Transverse colon (tissue), 4 donors: ENCODE measurements around the gene TMEM132C. TPM values are rescaled to one million over a fixed set of nuclear protein-coding genes. Genes with fewer than 3 reads are reported as not detected.

Source experiments
- DNase-seq: peaks from one replicate; pipeline ENCODE4 v3.0.0-alpha.2; 2019
- H3K27ac ChIP-seq, 4 donors: fragments of 200-600 bp; sonication (generic); 2 replicates each; pipeline ENCODE4 v1.5.1; 2016 to 2018; ENCODE audit warnings: inconsistent platforms in 4 of 4
- H3K27me3 ChIP-seq: fragments of 200-600 bp; sonication (generic); 2 replicates; pipeline ENCODE4 v1.5.1; 2017; ENCODE audit warnings: inconsistent platforms
- H3K36me3 ChIP-seq, 4 donors: fragments of 200-600 bp; sonication (generic); 2 replicates each; pipeline ENCODE4 v1.5.1; 2017 to 2019; ENCODE audit warnings: inconsistent platforms in 4 of 4
- H3K4me1 ChIP-seq, 4 donors: fragments of 200-600 bp; sonication (generic); 2 replicates each; pipeline ENCODE4 v1.5.1; 2017 to 2020; ENCODE audit warnings: inconsistent platforms in 4 of 4
- H3K4me3 ChIP-seq, 4 donors: fragments of 200-600 bp; sonication (generic); 1 replicate in 1 of 4; 2 replicates in 3 of 4; pipeline versions ENCODE4 v1.5.1 to v1.6.1; 2017 to 2019; ENCODE audit warnings: inconsistent platforms in 4 of 4
- H3K9me3 ChIP-seq, 2 donors: fragments of 200-600 bp; sonication (generic); 2 replicates each; pipeline ENCODE4 v1.5.1; 2017 to 2019; ENCODE audit warnings: inconsistent platforms in 2 of 2
- EP300 ChIP-seq: sonication (generic); formaldehyde crosslinking; IDR thresholded peaks from one replicate; pipeline ENCODE4 v1.6.1; 2017; ENCODE audit warnings: antibody characterized with exemption, low read depth
- POLR2A ChIP-seq: fragments of 450-650 bp; IDR thresholded peaks from one replicate; pipeline ENCODE4 v1.6.1; 2016; ENCODE audit warnings: antibody characterized with exemption, mild to moderate bottlenecking, moderate library complexity
- POLR2AphosphoS5 ChIP-seq, 3 donors: sonication (generic); formaldehyde crosslinking; IDR thresholded peaks; one replicate each; pipeline ENCODE4 v1.6.1; 2016; ENCODE audit warnings: antibody characterized with exemption in 3 of 3
- WGBS, 2 donors: methylation state at CpG; one replicate each; pipeline ENCODE4 v1.1.5; 2018; ENCODE audit warnings: low coverage in 1 of 2; 5-methylcytosine and 5-hydroxymethylcytosine counted together
- in situ Hi-C, 4 donors: fragments of 200-750 bp; cut with MboI; loops; one replicate each; pipeline versions ENCODE4 v1.15.0 to v1.15.1; 2017; ENCODE audit warnings: low sequenced_read_pairs in 3 of 4, low pct_ligation_motif_present in 1 of 4, low pct_unique_long_range_greater_than_20kb in 1 of 4
- intact Hi-C: fragments of 100-400 bp; cut with DNase I; formaldehyde crosslinking; loops from one replicate; pipeline ENCODE4 v1.15.1; 2023; ENCODE audit warnings: low total_unique reads
- total RNA-seq, 4 donors: library from RNA; depleted of rRNA; stranded (reverse); fragments of >200 nt; gene quantifications; one replicate each; pipeline ENCODE4 v1.1.0, GENCODE V29; 2016
- TF ChIP-seq, protein P1 (sequence below), 5 experiments: fragments of 200-600 bp in 3 of 5; fragments of 450-650 bp in 2 of 5; sonication (generic) in 3 of 5; IDR thresholded peaks; 1 replicate in 2 of 5; 2 replicates in 3 of 5; pipeline ENCODE4 v1.5.1; 2016 to 2017; ENCODE audit warnings: antibody characterized with exemption in 5 of 5, inconsistent platforms in 3 of 5, mild to moderate bottlenecking in 2 of 5, moderate library complexity in 1 of 5

Gene TMEM132C
- total RNA-seq, 4 donors from 2014 or later, result 0.20 to 1.6 (median 0.58) TPM

DNA sequence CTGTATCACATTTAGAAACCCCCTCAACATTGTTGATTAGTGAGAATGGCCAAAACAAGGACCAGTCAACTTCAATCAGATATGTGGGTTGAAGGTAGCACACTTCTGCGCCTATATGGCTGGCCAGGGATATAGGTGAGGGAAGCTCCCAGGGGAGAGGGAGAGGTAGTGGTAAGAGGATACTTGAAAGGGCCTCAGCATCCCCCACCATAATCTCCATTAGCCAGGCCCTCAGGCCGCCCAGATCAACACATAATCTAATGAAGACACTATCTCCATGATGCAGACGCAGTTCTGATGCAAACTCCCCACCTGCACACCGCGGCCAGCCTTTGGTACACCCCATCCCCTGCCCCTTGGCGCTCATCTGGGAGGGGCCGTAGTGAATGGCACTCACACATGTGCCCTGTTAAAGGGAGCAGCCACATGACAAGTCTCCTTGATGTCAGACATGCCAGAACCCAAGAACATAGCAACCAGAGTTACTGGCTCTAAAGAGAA lies 158.0 kb downstream of the TMEM132C start:
- in situ Hi-C loops (no loop called here), intact Hi-C loops (no loop called here)
- Histone ChIP-seq H3K4me3 (no peak overlapping the region), H3K27ac (no peak overlapping the region), H3K36me3 (no peaks in the 10 kb centered on the region), H3K4me1 (no peaks in the 10 kb centered on the region), H3K27me3 (no peaks in the 10 kb centered on the region), H3K9me3 (no peaks in the 10 kb centered on the region)
- TF ChIP-seq, protein P1, sequence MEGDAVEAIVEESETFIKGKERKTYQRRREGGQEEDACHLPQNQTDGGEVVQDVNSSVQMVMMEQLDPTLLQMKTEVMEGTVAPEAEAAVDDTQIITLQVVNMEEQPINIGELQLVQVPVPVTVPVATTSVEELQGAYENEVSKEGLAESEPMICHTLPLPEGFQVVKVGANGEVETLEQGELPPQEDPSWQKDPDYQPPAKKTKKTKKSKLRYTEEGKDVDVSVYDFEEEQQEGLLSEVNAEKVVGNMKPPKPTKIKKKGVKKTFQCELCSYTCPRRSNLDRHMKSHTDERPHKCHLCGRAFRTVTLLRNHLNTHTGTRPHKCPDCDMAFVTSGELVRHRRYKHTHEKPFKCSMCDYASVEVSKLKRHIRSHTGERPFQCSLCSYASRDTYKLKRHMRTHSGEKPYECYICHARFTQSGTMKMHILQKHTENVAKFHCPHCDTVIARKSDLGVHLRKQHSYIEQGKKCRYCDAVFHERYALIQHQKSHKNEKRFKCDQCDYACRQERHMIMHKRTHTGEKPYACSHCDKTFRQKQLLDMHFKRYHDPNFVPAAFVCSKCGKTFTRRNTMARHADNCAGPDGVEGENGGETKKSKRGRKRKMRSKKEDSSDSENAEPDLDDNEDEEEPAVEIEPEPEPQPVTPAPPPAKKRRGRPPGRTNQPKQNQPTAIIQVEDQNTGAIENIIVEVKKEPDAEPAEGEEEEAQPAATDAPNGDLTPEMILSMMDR (IDR thresholded peaks at IDR 0.05), result no peak
- TF ChIP-seq POLR2A, result no peak
- no peak for TF ChIP-seq EP300
- TF ChIP-seq POLR2AphosphoS5 (IDR thresholded peaks at IDR 0.05), result no peak
- WGBS, 2 donors, result 50 to 76% methylated on average over 2 to 7 of the region's 7 CpGs
- DNase-seq, result no peak

- no peak overlapping the region for H3K27ac ChIP-seq
- H3K9me3 ChIP-seq, result no peaks in the 10 kb centered on the region
- intact Hi-C loops, result no loop called here
- no peaks in the 10 kb centered on the region for H3K27me3 ChIP-seq
- DNase-seq, result no peak
- no peaks in the 10 kb centered on the region for H3K4me1 ChIP-seq
- in situ Hi-C loops, result no loop called here
- TF ChIP-seq POLR2A (no peak), POLR2AphosphoS5 (IDR thresholded peaks at IDR 0.05) (no peak), EP300 (no peak)
- TF ChIP-seq, protein P1 (IDR thresholded peaks at IDR 0.05), result no peak
- H3K36me3 ChIP-seq, result no peaks in the 10 kb centered on the region
- 72 to 74% methylated on average over 13 to 18 of the region's 18 CpGs for WGBS, 2 donors
- H3K4me3 ChIP-seq, result no peak overlapping the region
These were observed 158.8 kb downstream of the TMEM132C start for GRCh38 chr12:128425666-128426331.

DNA sequence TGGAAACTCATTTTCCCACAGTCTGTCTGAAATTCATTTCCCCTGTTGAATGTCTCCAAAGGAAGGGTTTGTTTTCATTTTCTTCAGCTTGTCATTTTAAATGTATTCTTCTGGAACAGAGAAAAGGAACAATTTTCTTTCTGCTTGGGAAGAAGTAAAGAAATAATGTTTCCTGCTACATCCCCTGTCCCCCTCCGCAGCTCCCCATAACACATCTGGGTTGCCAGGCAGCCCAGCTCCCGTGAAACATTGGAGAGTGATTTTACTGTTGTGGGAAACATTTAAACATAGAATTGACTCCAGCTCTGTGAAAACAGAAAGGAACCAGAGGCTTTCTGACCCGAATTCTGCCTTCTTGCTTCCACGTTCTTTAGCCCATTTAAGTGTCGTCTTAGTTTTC lies 159.5 kb downstream of the TMEM132C start:
- Histone ChIP-seq H3K27ac (no peak overlapping the region), H3K4me1 (no peaks in the 10 kb centered on the region), H3K36me3 (no peaks in the 10 kb centered on the region), H3K9me3 (no peaks in the 10 kb centered on the region), H3K4me3 (no peak overlapping the region), H3K27me3 (no peaks in the 10 kb centered on the region)
- intact Hi-C loops, result no loop called here
- 43 to 45% methylated on average over 5 of the region's 5 CpGs for WGBS, 2 donors
- in situ Hi-C loops, result no loop called here
- no peak for TF ChIP-seq POLR2A
- TF ChIP-seq, protein P1 (IDR thresholded peaks at IDR 0.05), result no peak
- TF ChIP-seq EP300, result no peak
- no peak for TF ChIP-seq POLR2AphosphoS5 (IDR thresholded peaks at IDR 0.05)
- no peak for DNase-seq

DNA sequence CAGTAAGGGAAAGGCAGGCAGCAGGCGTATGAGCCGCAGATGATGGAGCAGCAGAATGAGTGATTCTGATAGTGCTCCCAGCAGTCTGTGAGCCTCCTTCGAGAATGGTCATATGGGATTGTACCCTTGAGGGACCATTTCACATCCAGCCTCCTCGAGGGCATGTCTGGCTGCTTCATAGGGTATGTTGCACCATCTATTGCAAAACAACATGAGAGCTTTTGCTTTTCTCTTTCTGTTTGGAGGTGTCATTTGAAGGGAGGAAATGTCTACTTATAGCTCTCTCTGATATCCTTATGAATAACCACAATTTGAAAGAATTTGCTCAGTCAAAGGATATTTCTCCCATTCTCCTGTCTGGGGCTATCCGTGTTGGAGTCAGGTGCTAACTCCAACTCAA lies 172.8 kb downstream of the TMEM132C start:
- no peaks in the 10 kb centered on the region for H3K9me3 ChIP-seq
- TF ChIP-seq, protein P1 (IDR thresholded peaks at IDR 0.05), result no peak
- TF ChIP-seq EP300 (no peak), POLR2AphosphoS5 (IDR thresholded peaks at IDR 0.05) (no peak), POLR2A (no peak)
- DNase-seq, result no peak
- intact Hi-C loops, result no loop called here
- H3K36me3 ChIP-seq, result no peaks in the 10 kb centered on the region
- WGBS, 2 donors, result 67 to 73% methylated on average over 2 to 5 of the region's 5 CpGs
- H3K27me3 ChIP-seq, result no peaks in the 10 kb centered on the region
- H3K4me1 ChIP-seq, result no peaks in the 10 kb centered on the region
- no peak overlapping the region for H3K27ac ChIP-seq
- H3K4me3 ChIP-seq, result no peak overlapping the region
- in situ Hi-C loops, result no loop called here
